Esophagus squamous epithelium (tissue), 4 donors: ENCODE measurements around the gene SPATA31D1.
"Not testable (repeated sequence)": the region's sequence is repeated elsewhere in the genome, so short reads cannot be mapped to it uniquely, and the experiment has no call there.

Experiments used
- POLR2A ChIP-seq, 4 donors: fragments of 450-650 bp; IDR thresholded peaks; one replicate each; pipeline ENCODE4 v1.6.1; 2017; ENCODE audit warnings: antibody characterized with exemption in 4 of 4, mild to moderate bottlenecking in 4 of 4, moderate library complexity in 3 of 4
- TF ChIP-seq, protein P1 (sequence below), 6 experiments: fragments of 450-650 bp in 4 of 6; fragments of 200-600 bp in 2 of 6; sonication (generic) in 2 of 6; IDR thresholded peaks; one replicate each; pipeline ENCODE4 v1.5.1; 2016 to 2019; ENCODE audit warnings: antibody characterized with exemption in 6 of 6, mild to moderate bottlenecking in 4 of 6, moderate library complexity in 4 of 6

DNA sequence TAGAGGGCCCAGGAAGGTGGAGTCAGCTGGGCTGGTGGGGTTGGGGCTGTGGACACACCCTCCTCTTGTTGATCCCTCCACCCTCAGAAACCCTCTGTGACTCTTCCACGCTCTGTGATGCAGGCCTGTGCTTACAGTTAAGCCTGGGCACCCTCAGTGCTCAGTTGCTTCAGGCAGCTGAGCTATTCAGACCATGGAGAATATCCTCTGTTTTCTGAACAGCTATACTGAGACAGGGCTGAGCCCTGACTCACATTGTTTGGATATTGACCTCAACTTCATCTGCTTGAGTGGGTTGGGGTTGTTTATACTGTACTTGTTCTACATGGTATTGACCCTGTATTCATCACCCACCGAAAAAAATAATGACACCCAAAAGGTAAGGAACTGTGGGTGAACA, 45.2 kb upstream of the SPATA31D1 start, which contains the start of gene SPATA31D3:
- TF ChIP-seq, protein P1, sequence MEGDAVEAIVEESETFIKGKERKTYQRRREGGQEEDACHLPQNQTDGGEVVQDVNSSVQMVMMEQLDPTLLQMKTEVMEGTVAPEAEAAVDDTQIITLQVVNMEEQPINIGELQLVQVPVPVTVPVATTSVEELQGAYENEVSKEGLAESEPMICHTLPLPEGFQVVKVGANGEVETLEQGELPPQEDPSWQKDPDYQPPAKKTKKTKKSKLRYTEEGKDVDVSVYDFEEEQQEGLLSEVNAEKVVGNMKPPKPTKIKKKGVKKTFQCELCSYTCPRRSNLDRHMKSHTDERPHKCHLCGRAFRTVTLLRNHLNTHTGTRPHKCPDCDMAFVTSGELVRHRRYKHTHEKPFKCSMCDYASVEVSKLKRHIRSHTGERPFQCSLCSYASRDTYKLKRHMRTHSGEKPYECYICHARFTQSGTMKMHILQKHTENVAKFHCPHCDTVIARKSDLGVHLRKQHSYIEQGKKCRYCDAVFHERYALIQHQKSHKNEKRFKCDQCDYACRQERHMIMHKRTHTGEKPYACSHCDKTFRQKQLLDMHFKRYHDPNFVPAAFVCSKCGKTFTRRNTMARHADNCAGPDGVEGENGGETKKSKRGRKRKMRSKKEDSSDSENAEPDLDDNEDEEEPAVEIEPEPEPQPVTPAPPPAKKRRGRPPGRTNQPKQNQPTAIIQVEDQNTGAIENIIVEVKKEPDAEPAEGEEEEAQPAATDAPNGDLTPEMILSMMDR (IDR thresholded peaks at IDR 0.05), result not testable (repeated sequence)
- not testable (repeated sequence) for TF ChIP-seq POLR2A (IDR thresholded peaks at IDR 0.05)
